Psoas muscle (tissue), 8 donors: Measurements from ENCODE around the gene OTX2. TPM values are rescaled to one million over a fixed set of nuclear protein-coding genes. Genes with fewer than 3 reads are reported as not detected.

Experiments used
- ATAC-seq, 4 donors: fragments of 200-7000 bp; cut with Tn5 transposase; one replicate each; pipeline ENCODE4 v1.9.1; 2020; ENCODE audit warnings: moderate library complexity in 3 of 4, mild to moderate bottlenecking in 2 of 4
- DNase-seq, 2 donors: peaks; one replicate each; pipeline ENCODE4 v3.0.0-alpha.2; 2020
- H3K27ac ChIP-seq: fragments of 200-600 bp; one replicate; pipeline ENCODE4 v1.8.0; 2022
- H3K27me3 ChIP-seq, 3 donors: fragments of 200-600 bp in 1 of 3; one replicate each; pipeline versions ENCODE4 v1.6.1 to v1.8.0; 2013 to 2022; ENCODE audit warnings: low read length in 2 of 3, mild to moderate bottlenecking in 2 of 3, moderate library complexity in 1 of 3; ENCODE audit not compliant: insufficient read depth in 3 of 3
- H3K36me3 ChIP-seq, 2 donors: fragments of 200-600 bp in 1 of 2; one replicate each; pipeline versions ENCODE4 v1.6.1 to v1.8.0; 2013 to 2022; ENCODE audit warnings: low read depth in 1 of 2, mild to moderate bottlenecking in 1 of 2, moderate library complexity in 1 of 2; ENCODE audit not compliant: insufficient read depth in 1 of 2
- H3K4me1 ChIP-seq: fragments of 200-600 bp; one replicate; pipeline ENCODE4 v1.8.0; 2022
- H3K4me3 ChIP-seq: fragments of 200-600 bp; one replicate; pipeline ENCODE4 v1.8.0; 2022; ENCODE audit warnings: mild to moderate bottlenecking
- H3K9me3 ChIP-seq: fragments of 200-600 bp; one replicate; pipeline ENCODE4 v1.8.0; 2022
- CTCF ChIP-seq: fragments of 200-600 bp; IDR thresholded peaks from one replicate; pipeline ENCODE4 v1.8.0; 2022; ENCODE audit warnings: antibody characterized with exemption
- WGBS, 3 donors: extraction: QIAGEN DNeasy Blood & Tissue Kit; methylation state at CpG; one replicate each; pipeline versions ENCODE4 v1.1.6 to v1.1.7; 2013; 5-methylcytosine and 5-hydroxymethylcytosine counted together
- intact Hi-C, 2 donors: fragments of 100-400 bp; cut with DNase I; formaldehyde crosslinking; loops; one replicate each; pipeline versions ENCODE4 v1.11.0 to v1.14.2; 2022
- polyA plus RNA-seq, 3 donors: library from polyadenylated mRNA; stranded (reverse); fragments of 200-250 nt; gene quantifications; one replicate each; pipeline ENCODE4 v1.2.3, GENCODE V29; 2013
- total RNA-seq, 4 donors: library from RNA; stranded (reverse); fragmentation: NEBNext Ultra II Directional in 2 of 4; extraction: Animal tissue kit (Norgen Biotek cat#: 25700) in 2 of 4; gene quantifications; one replicate each; pipeline versions ENCODE4 v1.2.1 to v1.2.4, GENCODE V29; 2021 to 2023
- donor health status: healthy with polysubstance abuse.
- donor health status: DM: no; HTN: no; CAD: no; lungs with moderate emphysema.
- donor health status: Bipolar disorder and iron deficiency.
- donor health status: healthy.
- donor health status: DM: yes; HTN: yes; CAD: no.
- donor health status: DM: no; HTN: no; CAD: no.
- donor health status: DM: no; HTN: no; CAD: no.
- donor health status: DM: yes; HTN: yes; CAD: no.

Gene OTX2
- total and polyA plus RNA-seq, 7 donors: not detected

GRCh38 chr14:56805201-56805991 lies 4.9 kb downstream of the OTX2 start:
- DNase-seq: no peak
- Histone ChIP-seq H3K4me1 (peaks cover 7% of the 10 kb centered on the region), H3K27me3 (peaks cover 13 to 98% (median 46%) of the 10 kb centered on the region in 3 donors), H3K36me3 (no peaks in the 10 kb centered on the region), H3K9me3 (no peaks in the 10 kb centered on the region), H3K27ac (no peak overlapping the region), H3K4me3 (no peak overlapping the region)
- TF ChIP-seq CTCF: no peak
- ATAC-seq: no peak
- WGBS, 3 donors: 4 to 5% (median 4%) methylated on average over 18 of the region's 18 CpGs
- intact Hi-C loops: no loop called here

GRCh38 chr14:56803816-56804535 lies 6.3 kb downstream of the OTX2 start:
- H3K27me3 ChIP-seq: peaks cover 13 to 98% (median 34%) of the 10 kb centered on the region in 3 donors

GRCh38 chr14:56801920-56802319 lies 8.4 kb downstream of the OTX2 start:
- intact Hi-C loops: no loop called here
- Histone ChIP-seq H3K4me3 (no peak overlapping the region), H3K4me1 (no peaks in the 10 kb centered on the region), H3K27me3 (peaks cover 12 to 98% (median 35%) of the 10 kb centered on the region in 3 donors), H3K36me3 (no peaks in the 10 kb centered on the region), H3K9me3 (no peaks in the 10 kb centered on the region), H3K27ac (no peak overlapping the region)
- 46 to 55% (median 53%) methylated on average over 3 of the region's 3 CpGs for WGBS, 3 donors
- no peak for ATAC-seq
- no peak for DNase-seq
- TF ChIP-seq CTCF: no peak

More at GRCh38 chr14:56803816-56804535, 6.3 kb downstream of the OTX2 start:
- H3K27ac ChIP-seq: no peak overlapping the region
- no peaks in the 10 kb centered on the region for H3K9me3 ChIP-seq
- 4 to 5% (median 5%) methylated on average over 29 of the region's 29 CpGs for WGBS, 3 donors
- intact Hi-C loops: no loop called here
- ATAC-seq (no peak), DNase-seq (no peak)
- H3K4me1 ChIP-seq: peaks cover 5% of the 10 kb centered on the region
- no peaks in the 10 kb centered on the region for H3K36me3 ChIP-seq
- no peak overlapping the region for H3K4me3 ChIP-seq
- TF ChIP-seq CTCF: no peak

GRCh38 chr14:56799343-56799645 lies 11.0 kb downstream of the OTX2 start:
- WGBS, 3 donors: 19 to 25% (median 21%) methylated on average over 5 of the region's 5 CpGs
- Histone ChIP-seq H3K36me3 (no peaks in the 10 kb centered on the region), H3K9me3 (no peaks in the 10 kb centered on the region), H3K4me1 (no peaks in the 10 kb centered on the region), H3K27me3 (peaks cover 12 to 99% (median 40%) of the 10 kb centered on the region in 3 donors), H3K4me3 (no peak overlapping the region), H3K27ac (no peak overlapping the region)
- no peak for DNase-seq
- intact Hi-C loops: no loop called here
- TF ChIP-seq CTCF: no peak
- ATAC-seq: no peak
